C4-2B (cell line): Measurements from ENCODE around the gene TRMO.

Source experiments
- H3K27ac ChIP-seq: fragments of 450-650 bp; 2 replicates; pipeline ENCODE4 v1.5.1; 2017
- CTCF ChIP-seq: fragments of 450-650 bp; conservative IDR thresholded peaks from 2 replicates; pipeline ENCODE4 v1.5.1; 2017; ENCODE audit warnings: mild to moderate bottlenecking
- ZFX ChIP-seq: fragments of 450-650 bp; IDR thresholded peaks from 2 replicates; pipeline ENCODE4 v1.6.1; 2017

TRMO gene

DNA sequence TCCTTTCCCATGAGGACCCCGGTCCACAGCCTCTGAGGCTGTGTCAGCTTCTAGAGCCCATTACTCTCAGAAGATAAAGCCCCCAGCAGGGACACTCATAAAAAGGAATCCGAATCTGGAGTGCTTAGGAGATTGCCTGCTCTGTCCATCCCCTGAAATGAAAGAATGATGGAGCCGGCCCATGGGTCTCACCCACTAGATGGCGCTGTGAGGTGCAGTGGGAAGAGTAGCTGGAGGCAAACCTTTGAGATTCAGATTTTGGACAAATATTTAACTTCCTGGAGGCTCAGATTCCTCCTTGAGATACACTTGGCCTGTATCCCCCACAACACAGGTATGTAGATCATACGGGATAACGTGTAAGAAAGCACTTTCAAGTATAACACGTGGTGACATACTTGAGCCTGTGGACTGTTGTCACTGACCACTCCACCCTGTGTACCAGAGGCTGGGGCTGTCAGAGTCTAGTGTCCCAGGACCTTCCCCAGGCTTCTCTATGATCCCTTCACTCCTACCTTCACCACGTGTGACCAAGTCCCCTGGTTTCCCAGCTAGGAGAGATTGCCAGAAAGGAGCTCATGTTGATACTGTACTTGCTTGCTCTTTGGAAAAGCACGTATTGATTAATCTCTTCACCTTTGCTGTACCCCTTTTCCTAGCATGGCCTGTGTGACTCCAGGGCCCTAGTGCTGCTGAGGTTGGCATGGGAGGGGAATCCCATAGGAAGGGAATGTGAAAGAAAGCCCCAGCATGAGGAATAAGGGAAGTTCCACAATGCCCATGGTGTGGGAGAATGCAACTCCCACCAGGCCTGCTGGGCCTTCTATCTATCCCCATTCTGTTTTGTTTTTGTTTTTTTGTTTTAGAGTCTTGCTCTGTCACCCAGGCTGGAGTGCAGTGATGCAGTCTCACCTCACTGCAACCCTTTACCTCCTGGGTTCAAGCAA lies 32.1 kb downstream of the TRMO start:
- TF ChIP-seq CTCF (peak; percentile 88), ZFX (no peak)
- no peak overlapping the region for H3K27ac ChIP-seq

DNA sequence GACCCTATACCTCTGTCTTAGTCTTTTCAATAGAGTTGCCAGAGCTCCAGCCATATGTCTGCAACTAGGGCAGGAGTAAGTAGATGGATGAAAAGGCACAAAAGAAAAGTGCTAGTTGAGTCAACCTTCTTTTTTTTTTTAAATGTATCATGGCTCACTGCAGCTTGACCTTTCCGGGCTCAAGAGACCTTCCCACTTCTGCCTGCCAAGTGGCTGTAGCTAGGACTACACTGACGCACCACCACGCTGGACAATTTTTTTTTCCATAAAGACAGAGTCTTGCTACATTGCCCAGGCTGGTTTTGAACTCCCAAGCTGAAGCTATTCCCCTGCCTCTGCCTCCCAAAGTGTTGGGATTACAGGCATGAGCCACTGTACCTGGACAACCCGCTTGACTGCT lies 42.0 kb downstream of the TRMO start:
- TF ChIP-seq ZFX (no peak), CTCF (no peak)

GRCh38 chr9:97876061-97876460 lies 46.2 kb downstream of the TRMO start:
- TF ChIP-seq CTCF = no peak
- no peak overlapping the region for H3K27ac ChIP-seq

More for the DNA sequence above, 42.0 kb downstream of the TRMO start:
- no peak overlapping the region for H3K27ac ChIP-seq

DNA sequence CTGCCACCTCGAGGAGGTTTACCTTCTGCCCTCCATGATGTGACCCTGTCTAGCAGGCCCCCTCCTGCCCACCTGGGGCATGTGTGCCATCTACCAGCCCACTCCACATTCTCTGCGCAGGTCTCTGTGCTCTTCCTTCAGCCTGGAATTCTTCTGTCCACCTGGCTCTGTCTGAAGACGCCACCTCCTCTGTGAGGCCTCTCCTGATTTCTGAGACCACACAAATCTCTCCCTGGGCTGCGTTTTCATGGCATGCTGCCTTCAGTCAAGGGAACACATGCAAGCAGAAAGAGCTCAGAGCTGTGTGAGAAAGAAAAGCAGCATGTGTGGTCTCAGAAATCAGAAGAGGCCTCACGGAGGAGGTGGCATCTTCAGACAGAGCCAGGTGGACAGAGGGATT lies 47.2 kb downstream of the TRMO start:
- H3K27ac ChIP-seq = no peak overlapping the region
- TF ChIP-seq CTCF (no peak), ZFX (no peak)

- no peak overlapping the region for H3K27ac ChIP-seq
- TF ChIP-seq CTCF = no peak
- TF ChIP-seq ZFX = no peak
Observed at GRCh38 chr9:97874624-97875023, 47.7 kb downstream of the TRMO start.

GRCh38 chr9:97873882-97874281 lies 48.4 kb downstream of the TRMO start:
- TF ChIP-seq CTCF (no peak), ZFX (no peak)

DNA sequence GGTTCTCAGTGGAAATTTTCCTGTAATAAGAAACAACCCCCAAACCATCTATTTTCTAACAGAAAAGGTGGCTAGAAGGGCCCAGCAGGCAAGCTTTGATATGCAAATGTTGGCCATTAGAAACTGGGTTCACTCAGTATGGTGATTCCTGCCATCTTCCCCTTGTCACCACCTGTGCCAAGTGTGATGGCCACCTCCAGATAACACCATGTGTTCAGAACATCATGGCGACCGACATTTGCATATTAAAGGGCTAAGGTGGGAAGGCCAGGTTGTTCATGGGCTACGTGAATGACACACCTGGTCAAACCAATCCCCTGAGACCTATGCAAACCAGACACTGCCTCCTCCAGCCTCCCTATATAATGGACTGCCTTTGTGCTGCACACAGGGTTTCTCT lies 48.9 kb downstream of the TRMO start:
- no peak overlapping the region for H3K27ac ChIP-seq
- TF ChIP-seq ZFX = no peak
- TF ChIP-seq CTCF = no peak

More at GRCh38 chr9:97873882-97874281, 48.4 kb downstream of the TRMO start:
- no peak overlapping the region for H3K27ac ChIP-seq
